Osteoblast (primary cell): ENCODE data around the gene ZNHIT1. TPM values are rescaled to one million over a fixed set of nuclear protein-coding genes. Genes with fewer than 3 reads are reported as not detected.
A peak's percentile ranks its signal among the peaks of the same experiment; 100 is the strongest.
"Not testable (repeated sequence)": the region's sequence is repeated elsewhere in the genome, so short reads cannot be mapped to it uniquely, and the experiment has no call there.

Experiments used
- DNase-seq: peaks from one replicate; pipeline ENCODE4 v3.0.0; 2011; ENCODE audit warnings: low spot score, mixed read lengths; ENCODE audit not compliant: insufficient read length; ENCODE audit errors: missing footprints
- H2AFZ ChIP-seq: 2 replicates; pipeline ENCODE4 v1.6.0; 2011; ENCODE audit warnings: mild to moderate bottlenecking, low read length
- H3K27ac ChIP-seq: 2 replicates; pipeline ENCODE4 v1.5.1; 2011; ENCODE audit warnings: mild to moderate bottlenecking, low read depth, low read length, moderate library complexity
- H3K27me3 ChIP-seq: 2 replicates; pipeline ENCODE4 v1.6.0; 2012; ENCODE audit warnings: mild to moderate bottlenecking, control low read depth, inconsistent platforms, low read length, moderate library complexity; ENCODE audit not compliant: insufficient read depth
- H3K36me3 ChIP-seq: 2 replicates; pipeline ENCODE4 v1.5.1; 2011; ENCODE audit warnings: mild to moderate bottlenecking, low read length, control low read depth, moderate library complexity; ENCODE audit not compliant: insufficient read depth
- H3K4me1 ChIP-seq: 2 replicates; pipeline ENCODE4 v1.5.1; 2011; ENCODE audit warnings: mild to moderate bottlenecking, low read length, control low read depth, moderate library complexity; ENCODE audit not compliant: insufficient read depth
- H3K4me2 ChIP-seq: 2 replicates; pipeline ENCODE4 v1.6.0; 2011; ENCODE audit warnings: mild to moderate bottlenecking, low read length; ENCODE audit not compliant: insufficient read depth
- H3K4me3 ChIP-seq: fragments of 200-600 bp; sonication (generic); 3 replicates; pipeline ENCODE4 v1.5.1; 2012; ENCODE audit warnings: mild to moderate bottlenecking, low read length, inconsistent platforms; ENCODE audit not compliant: insufficient read depth
- H3K79me2 ChIP-seq: 2 replicates; pipeline ENCODE4 v1.6.0; 2012; ENCODE audit warnings: mild to moderate bottlenecking, low read length, control low read depth, inconsistent platforms; ENCODE audit not compliant: insufficient read depth
- H3K9me3 ChIP-seq: 2 replicates; pipeline ENCODE4 v1.5.1; 2011; ENCODE audit warnings: low read depth, low read length, control low read depth
- H4K20me1 ChIP-seq: 2 replicates; pipeline ENCODE4 v1.6.0; 2012; ENCODE audit warnings: mild to moderate bottlenecking, low read length, control low read depth; ENCODE audit not compliant: insufficient read depth
- total RNA-seq: library from RNA; depleted of rRNA; stranded (reverse); fragments of >200 nt; gene quantifications from 2 replicates; pipeline ENCODE4 v1.2.3, GENCODE V29; 2012
- TF ChIP-seq, protein P1 (sequence below): IDR thresholded peaks from 2 replicates; pipeline ENCODE4 v1.5.1; 2011; ENCODE audit warnings: mild to moderate bottlenecking, low read depth, low read length, moderate library complexity; ENCODE audit errors: extremely low read depth

ZNHIT1 gene
- total RNA-seq, 1 donor: 64.4 TPM

DNA sequence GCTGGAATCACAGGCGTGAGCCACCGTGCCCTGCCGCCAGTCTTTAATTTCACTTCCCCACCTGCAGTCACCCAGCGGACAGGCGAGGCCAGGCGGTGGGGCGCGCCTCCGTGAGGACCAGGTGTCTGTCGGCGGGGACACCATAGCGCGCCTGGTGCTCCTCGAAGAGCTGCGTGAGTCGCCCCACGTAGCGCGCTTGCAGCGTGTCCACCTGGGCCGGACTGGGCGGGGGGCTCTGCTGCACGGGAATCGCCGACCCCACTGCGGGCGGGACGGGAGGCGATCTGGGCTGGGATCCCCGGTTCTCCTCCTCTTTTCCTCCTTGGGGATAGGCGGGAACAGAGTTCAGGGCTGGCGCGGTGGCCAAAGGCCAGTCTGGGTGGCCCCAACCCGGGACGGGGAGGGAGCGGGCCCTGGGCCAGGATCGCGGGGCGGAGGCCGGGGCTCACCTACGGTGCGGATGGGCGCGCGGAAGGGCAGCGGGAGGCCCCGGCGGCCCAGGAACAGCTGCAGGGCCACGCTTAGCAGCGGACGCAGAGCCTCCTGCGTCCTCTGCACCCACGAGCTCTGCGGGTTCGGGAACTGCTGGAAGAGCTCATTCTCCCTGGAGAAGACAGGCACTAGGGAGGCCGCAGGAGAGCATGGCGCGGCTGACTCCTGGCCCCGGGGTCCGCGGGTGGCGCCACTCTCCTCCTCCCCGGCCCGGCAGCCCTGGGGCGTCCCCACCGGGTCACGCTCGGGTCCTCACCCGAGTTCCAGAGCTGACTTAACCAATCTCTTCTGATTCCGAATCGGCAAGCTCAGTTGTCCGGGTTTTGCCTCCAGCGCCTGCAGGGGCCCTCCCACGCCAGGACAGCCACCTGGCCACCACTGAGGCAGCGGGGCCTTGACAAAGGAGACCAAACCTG, 16.0 kb upstream of the ZNHIT1 start:
- Histone ChIP-seq H3K27ac (no peak overlapping the region), H3K4me1 (no peaks in the 10 kb centered on the region), H3K79me2 (no peaks in the 10 kb centered on the region), H2AFZ (no peak overlapping the region), H3K9me3 (no peaks in the 10 kb centered on the region), H3K27me3 (peaks cover 37% of the 10 kb centered on the region), H4K20me1 (no peaks in the 10 kb centered on the region), H3K4me3 (no peak overlapping the region), H3K36me3 (peaks cover 5% of the 10 kb centered on the region), H3K4me2 (peak overlapping the region; percentile 28)
- TF ChIP-seq, protein P1, sequence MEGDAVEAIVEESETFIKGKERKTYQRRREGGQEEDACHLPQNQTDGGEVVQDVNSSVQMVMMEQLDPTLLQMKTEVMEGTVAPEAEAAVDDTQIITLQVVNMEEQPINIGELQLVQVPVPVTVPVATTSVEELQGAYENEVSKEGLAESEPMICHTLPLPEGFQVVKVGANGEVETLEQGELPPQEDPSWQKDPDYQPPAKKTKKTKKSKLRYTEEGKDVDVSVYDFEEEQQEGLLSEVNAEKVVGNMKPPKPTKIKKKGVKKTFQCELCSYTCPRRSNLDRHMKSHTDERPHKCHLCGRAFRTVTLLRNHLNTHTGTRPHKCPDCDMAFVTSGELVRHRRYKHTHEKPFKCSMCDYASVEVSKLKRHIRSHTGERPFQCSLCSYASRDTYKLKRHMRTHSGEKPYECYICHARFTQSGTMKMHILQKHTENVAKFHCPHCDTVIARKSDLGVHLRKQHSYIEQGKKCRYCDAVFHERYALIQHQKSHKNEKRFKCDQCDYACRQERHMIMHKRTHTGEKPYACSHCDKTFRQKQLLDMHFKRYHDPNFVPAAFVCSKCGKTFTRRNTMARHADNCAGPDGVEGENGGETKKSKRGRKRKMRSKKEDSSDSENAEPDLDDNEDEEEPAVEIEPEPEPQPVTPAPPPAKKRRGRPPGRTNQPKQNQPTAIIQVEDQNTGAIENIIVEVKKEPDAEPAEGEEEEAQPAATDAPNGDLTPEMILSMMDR: no peak
- peak; percentile 87 for DNase-seq

DNA sequence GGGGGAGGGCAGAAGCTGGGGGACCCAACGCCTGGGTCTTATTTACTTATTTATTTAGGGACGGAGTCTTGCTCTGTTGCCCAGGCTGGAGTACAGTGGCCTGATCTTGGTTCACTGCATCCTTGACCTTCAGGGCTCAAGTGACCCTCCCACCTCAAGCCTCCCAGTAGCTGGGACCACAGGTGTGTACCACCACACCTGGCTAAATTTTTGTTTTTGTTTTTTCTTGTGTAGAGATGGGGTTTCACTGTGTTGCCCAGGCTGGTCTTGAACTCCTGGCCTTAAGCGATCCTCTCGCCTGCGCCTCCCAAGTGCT, 15.4 kb upstream of the ZNHIT1 start:
- Histone ChIP-seq H3K27ac (no peak overlapping the region), H3K4me1 (no peaks in the 10 kb centered on the region), H3K9me3 (no peaks in the 10 kb centered on the region), H3K79me2 (no peaks in the 10 kb centered on the region), H3K4me3 (no peak overlapping the region), H3K4me2 (no peak overlapping the region), H3K36me3 (peaks cover 5% of the 10 kb centered on the region), H3K27me3 (peaks cover 37% of the 10 kb centered on the region), H2AFZ (no peak overlapping the region), H4K20me1 (no peaks in the 10 kb centered on the region)
- no peak for DNase-seq
- TF ChIP-seq, protein P1: no peak

DNA sequence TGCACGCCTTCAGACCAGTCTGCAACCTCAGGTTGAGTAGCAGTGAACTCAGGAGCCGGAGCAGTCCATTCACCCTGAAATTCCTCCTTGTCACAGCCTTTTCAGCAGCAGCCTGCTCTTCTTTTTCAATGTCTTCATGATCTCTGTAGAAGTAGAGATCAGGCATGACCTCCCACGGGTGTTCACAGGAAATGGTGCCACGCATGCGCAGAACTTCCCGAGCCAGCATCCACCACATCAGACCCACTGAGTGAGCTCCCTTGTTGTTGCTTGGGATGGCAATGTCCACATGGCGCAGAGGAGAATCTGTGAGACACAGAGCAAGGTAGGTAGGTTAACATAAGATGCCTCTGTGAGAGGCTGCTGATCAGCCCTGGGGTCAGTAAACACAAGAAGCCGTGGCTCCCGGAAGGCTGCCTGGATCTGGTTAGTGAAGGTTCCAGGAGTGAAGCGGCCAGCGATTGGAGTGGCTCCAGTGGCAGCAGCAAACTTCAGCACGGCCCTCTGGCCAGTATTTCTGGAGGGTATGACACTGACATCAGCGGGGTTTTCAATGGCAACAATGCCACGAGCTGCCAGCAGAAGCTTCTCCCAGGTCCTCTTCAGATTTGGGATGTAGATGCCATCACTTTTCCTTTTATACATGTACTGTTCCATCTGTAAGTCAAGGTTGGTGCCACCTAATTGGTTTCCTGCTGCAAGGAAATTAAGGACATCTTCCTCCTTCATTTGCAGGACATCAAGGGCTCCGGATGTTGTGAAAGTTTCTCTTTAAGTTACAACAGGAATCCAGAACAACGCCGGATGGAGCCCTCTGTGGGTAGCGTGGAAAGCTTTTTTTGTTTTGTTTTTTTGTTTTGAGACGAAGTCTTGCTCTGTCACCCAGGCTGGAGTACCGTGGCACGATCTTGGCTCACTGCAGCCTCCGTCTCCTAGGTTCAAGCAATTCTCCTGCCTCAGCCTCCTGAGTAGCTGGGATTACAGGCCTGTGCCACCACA, 13.9 kb upstream of the ZNHIT1 start:
- H3K9me3 ChIP-seq, H3K79me2 ChIP-seq, H3K4me3 ChIP-seq, H3K4me1 ChIP-seq, H3K27ac ChIP-seq, H4K20me1 ChIP-seq: not testable (repeated sequence)
- DNase-seq: peak; percentile 42
- peaks cover 11% of the 10 kb centered on the region for H3K36me3 ChIP-seq
- H3K27me3 ChIP-seq: peaks cover 37% of the 10 kb centered on the region
- peak overlapping the region; percentile 50 for H2AFZ ChIP-seq
- peak overlapping the region; percentile 61 for H3K4me2 ChIP-seq

DNA sequence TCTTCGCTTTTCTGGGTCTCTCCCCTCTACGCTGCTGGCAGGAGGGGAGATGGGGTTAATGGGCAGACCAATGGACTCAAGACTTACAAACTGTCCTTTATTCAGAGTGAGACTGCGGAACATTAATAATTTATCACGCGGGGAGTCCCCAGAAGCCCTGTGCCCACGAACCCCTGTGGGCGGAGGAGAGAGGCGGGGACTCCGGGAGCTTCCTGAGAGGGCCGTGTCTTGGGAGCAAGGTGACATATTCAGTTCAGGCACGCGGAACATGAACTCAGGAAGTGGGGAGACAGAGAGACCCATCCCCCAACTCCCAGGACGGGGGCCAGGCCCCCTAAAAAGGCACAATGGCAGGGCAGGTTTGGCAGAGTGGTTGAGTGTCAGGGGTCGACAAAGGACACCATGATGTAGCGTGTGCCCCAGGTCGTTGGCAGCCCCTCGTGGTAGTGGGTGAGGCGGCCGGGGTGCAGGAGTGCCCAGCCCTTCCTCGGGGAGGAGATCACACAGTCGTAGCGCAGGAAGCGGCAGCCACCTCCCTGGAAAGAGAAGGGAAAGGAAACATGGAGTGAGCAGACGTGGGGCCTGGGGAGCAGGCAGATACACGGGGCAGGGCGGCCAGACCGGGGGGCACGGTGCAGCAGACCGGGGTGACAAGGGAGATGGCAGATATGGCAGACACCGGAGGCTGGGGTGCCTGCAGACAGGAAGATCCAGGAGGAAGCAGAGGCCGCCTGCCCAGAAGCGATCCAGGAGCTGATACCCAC, 11.9 kb upstream of the ZNHIT1 start:
- Histone ChIP-seq H3K27ac (no peak overlapping the region), H3K4me1 (no peaks in the 10 kb centered on the region), H3K27me3 (peaks cover 25% of the 10 kb centered on the region), H2AFZ (no peak overlapping the region), H4K20me1 (no peaks in the 10 kb centered on the region), H3K4me3 (no peak overlapping the region), H3K9me3 (no peaks in the 10 kb centered on the region), H3K36me3 (peaks cover 20% of the 10 kb centered on the region), H3K79me2 (no peaks in the 10 kb centered on the region), H3K4me2 (no peak overlapping the region)
- DNase-seq: peak; percentile 65
- TF ChIP-seq, protein P1: no peak
